ENCODE measurements around the gene FLYWCH2.

DNA sequence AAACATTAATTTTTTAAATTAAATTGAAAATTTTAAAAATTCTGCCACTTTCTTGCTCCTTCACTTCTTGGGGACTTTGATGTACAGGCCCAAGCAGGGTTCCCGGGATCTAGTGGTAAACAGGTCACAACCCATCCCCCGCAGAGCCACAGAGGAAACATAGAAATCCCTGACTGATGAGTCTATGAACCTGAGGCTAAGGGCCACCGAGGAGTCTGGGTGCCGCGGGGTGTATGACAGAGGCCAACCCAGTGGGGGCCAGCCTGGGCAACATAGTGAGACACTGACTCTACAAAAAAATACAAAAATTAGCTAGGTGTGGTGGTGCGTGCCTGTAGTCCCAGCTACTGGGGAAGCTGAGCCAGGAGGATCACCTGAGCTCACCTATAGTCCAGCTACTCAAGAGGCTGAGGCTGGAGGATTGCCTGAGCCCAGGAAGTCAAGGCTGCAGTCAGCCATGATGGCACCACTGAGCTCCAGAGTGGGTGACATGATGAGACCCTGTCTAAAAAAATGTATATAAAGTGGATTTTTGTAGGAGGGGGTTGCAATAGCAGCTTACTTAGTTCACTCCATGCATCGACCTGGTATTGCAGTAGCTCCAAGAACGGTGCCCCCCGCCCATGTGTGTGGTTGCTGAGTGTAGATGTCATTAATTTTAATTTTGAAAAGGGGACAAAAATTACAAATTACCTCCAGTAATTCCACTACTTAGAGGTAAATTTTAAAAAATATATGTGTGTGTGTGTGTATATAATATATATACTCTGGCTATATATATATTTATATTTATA is 19.5 kb downstream of the FLYWCH2 start:
- no peak for TF ChIP-seq GATA2 (IDR thresholded peaks at IDR 0.05; ENCODE audit: low read depth, low read length)
- no peak for TF ChIP-seq GATA3 (IDR thresholded peaks at IDR 0.05; ENCODE audit: low read depth, low read length)
